NCI-H82 treated with DMSO at 0.1 percent for 48 hours (cell line): Measurements from ENCODE around the gene ADAM10.
"Not testable (repeated sequence)": the region's sequence is repeated elsewhere in the genome, so short reads cannot be mapped to it uniquely, and the experiment has no call there.

Experiments
- DNase-seq: peaks from one replicate; lab custom pipeline; 2025; ENCODE audit not compliant: unreplicated experiment; lab: John Stamatoyannopoulos, UW

The ADAM10 gene

DNA sequence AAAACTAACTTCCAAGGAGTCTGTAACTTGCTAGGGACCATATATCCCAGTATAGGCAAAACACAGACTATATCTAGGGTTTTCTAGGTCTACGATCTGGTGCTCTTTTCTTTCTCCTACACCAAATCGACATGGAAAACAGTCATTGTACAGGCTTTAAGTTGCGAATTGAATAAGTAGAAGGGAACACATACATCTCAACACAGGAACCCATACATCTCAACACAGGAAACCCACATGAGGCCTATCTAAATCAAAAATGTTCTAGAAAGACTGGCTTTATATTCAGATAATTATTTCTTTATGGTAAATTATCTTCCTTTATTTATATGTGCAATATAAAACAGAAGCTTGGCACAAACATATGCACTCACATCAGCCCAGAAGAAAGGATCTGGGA lies 126.6 kb downstream of the ADAM10 start:
- DNase-seq: no peak

DNA sequence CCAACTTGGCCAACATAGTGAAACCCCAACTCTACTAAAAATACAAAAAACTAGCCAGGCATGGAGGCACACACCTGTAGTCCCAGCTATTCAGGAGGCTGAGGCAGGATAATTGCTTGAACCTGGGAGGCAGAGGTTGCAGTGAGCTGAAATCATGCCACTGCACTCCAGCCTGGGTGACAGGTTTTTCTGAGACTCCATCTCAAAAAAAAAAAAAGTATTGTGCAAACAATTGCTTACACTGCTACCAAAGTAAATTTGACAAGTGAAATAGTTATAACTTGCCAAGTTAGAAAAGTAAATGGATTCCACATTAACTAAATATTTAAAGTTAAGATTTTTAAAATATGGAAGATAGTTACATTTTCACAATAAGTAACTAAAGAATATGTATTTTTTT lies 129.2 kb downstream of the ADAM10 start:
- not testable (repeated sequence) for DNase-seq

DNA sequence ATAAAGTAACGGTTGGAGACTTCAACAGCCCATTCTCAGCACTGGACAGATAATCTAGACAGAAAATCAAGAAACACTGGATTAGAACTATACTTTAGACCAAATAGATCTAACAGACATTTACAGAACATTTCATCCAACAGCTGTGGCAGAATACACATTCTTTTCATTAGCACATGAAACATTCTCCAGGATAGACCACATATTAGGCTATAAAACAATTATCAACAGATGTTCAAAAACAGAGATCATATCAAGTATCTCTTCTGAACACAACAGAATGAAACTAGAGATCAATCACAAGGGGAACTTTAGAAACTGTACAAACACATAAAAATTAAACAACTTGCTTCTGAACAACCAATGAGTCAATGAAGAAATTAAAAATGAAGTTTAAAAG lies 133.3 kb downstream of the ADAM10 start:
- DNase-seq: no peak

DNA sequence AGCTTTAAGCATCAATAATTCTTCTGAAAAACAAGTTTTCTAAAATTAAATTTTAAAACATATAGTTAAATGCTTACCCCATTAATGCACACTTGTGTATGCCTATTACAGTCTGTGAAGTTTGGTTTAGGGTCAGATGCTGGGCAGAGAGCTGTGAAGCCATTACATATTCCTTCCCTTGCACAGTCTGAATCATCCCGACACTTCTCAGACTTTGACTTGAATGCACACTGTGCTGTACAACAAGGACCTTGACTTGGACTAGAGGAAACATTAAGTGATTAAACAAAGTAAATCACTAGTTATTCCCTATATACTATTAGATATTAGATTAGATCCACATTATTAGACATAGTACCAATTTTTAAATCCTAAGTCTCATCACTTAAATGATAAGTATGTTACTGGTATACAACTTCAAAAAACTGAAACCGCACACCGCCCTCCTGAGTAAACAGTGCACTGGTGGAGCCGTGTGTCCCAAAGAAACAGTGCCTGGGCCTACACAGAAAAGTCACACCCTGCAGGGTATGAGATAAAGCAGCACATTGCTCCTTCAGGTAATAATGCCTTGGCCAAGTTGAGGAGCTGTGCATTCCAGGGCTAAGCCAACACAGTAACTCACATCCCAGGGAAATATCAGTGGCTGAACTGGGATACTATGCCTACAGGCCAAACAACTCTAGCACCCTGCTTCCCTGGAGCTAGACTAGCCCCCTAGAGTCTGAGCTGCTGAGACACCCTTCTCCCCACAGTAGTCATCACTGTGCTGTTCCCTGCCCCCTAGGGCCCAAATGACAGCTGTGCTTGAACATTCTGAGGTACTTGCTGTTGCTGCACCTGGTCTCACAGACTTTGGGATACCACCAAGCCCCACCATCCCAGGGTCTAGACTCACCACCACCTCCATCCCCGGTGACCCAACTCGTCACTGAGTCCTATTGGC lies 137.5 kb downstream of the ADAM10 start:
- DNase-seq: no peak

DNA sequence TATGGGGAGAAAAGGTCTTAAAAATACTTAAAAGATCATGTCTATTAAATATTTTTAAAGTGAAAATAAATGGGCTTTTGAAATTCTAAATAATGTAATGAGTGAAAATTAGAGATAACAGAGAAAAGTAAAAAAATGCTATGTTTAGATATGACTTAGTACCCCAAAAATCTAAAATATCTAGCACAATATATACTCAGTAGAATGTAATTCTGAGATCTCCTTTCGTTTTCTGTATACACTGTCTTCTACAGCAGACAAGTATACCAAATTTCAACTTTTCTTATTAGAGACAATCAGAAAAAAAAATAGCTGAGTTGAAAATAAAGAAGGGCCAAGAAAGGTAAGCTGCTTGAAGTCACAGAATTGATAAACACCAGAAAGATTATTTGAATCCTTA lies 140.8 kb downstream of the ADAM10 start:
- DNase-seq: no peak

DNA sequence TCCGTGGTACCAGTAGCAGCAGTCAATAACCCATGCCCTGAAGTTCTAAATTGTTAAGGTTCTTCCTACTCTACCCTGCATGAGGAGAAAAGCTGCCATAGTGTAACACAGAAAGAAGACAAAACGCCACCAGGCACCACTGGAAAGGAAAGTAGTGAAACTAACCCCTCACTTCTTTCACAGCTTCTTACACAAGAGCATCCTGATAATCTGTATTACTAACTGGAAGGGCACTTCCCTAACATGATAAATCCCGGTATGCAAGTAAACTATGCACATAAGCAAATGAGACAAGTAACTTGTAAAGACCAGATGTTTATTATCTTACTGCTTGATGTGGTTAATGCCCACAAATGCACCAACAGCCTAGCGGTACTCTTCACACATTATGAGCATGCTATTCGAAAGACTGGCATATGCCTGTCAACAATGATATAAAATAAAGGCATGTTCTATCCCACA lies 141.3 kb downstream of the ADAM10 start:
- no peak for DNase-seq

DNA sequence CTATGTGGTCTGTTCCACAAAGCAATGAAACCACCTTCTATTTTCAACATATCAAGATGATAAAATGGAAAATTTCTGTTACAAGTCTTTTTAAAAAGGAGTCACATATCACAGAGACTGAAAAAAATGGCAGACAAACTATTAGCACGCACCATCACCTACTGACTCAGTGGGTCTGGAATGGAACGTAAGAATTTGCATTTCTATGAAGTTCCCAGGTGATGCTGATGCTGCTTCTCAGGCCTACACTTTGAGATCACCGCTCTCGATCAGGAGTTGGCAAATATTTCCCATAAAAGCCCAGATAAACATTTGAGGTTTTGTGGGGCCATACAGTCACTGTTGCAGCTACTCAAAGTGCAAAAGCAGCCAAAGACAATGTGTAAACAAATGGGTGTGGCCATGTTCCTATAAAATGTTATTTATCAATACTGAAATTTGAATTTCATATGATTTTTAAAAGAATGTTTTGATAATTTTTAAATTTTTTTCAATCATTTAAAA lies 142.9 kb downstream of the ADAM10 start:
- no peak for DNase-seq

DNA sequence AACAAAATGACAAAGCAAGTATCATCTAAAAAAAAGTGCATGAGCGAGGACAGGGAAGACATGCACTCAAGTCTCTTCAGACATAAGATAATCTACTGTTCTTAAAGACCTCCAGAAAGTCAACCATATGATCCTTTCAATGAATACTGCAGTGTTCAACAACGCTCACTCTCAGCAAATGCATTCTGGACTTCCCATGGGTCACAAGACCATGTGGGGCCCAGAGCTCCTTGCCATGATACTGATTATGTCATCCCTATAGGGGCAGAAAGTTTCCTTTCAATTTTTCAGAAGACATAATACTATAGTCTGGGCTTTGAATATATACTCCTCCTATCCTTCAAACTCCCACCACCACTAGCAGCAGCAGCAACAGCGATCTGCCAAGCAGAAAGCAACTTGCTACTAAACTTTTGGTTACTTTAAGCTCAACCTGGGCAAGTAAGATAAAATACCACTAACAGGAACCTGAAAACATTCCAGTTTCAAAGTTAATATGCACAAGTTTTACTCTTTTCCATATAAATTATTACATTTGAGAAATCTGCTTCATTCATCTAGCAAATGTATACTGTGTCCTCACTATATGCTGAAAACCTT lies 143.5 kb downstream of the ADAM10 start:
- DNase-seq: no peak

DNA sequence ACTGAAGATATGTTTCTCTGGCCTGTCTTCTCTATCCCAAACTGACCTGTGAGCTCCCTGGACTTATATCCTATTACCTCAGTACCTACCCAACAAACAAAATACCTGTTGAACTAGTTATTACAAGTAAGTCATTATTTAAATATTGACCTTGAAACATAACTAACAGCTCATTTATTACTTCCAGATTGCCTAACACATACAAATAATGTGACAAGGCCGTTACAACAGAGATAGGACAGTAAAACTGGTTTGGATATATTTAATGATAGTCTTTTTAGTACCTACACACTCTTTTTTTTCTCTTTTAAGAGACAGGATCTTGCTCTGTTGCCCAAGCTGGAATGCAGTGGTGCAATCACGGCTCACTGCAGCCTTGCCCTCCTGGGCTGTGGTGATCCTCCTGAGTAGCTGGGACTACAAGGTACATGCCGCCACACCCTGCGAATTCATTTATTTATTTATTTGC lies 145.0 kb downstream of the ADAM10 start:
- DNase-seq: no peak

DNA sequence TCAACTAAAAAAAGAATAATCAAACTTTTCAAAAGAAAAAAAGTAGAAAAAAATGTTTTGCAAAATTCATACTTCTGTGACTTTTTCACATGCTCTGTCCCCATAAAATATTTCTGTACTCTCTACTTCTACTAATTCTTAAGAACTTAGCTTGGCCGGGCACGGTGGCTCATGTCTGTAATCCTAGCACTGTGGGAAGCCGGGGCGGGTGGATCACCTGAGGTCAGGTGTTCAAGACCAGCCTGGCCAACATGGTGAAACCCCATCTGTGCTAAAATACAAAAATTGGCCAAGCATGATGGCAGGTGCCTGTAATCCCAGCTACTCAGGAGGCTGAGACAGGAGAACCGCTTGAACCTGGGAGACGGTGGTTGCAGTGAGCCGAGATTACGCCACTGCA lies 145.6 kb downstream of the ADAM10 start:
- not testable (repeated sequence) for DNase-seq

DNA sequence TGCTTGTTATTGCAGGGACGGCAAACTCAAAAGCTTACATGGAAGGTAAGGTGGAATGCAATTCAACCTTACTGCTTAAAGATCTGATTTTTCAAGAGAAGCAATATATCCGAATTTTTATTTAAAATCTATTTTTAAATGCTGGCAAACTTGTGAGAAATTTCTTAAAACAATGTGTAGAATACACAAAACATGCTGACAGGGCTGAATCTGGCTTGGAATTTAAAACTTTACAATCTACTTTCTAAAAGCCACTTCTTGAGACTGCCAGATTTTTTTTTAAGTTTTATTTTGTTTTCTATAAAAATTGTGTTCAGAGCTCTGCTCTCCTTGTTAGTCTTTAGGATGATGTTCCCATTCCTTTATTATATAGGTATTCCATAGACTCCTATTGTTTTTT lies 146.7 kb downstream of the ADAM10 start:
- no peak for DNase-seq

DNA sequence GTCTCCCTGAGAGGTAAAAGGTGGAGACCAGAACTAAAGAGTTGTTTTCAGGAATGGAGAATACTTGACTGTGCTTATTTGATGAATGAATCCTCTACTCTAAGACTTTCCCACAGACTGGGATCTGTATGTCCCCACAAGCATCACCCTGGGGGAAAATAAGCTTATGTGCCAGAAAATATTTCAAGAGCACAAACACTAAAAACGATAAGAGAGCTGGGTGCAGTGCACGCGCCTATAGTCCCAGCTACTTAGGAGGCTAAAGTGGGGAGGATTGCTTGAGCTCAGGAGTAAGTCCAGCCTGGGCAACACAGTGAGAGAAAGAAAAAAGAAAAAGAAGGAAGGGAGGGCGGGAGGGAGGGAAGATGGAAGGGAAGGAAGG lies 150.7 kb downstream of the ADAM10 start:
- no peak for DNase-seq

DNA sequence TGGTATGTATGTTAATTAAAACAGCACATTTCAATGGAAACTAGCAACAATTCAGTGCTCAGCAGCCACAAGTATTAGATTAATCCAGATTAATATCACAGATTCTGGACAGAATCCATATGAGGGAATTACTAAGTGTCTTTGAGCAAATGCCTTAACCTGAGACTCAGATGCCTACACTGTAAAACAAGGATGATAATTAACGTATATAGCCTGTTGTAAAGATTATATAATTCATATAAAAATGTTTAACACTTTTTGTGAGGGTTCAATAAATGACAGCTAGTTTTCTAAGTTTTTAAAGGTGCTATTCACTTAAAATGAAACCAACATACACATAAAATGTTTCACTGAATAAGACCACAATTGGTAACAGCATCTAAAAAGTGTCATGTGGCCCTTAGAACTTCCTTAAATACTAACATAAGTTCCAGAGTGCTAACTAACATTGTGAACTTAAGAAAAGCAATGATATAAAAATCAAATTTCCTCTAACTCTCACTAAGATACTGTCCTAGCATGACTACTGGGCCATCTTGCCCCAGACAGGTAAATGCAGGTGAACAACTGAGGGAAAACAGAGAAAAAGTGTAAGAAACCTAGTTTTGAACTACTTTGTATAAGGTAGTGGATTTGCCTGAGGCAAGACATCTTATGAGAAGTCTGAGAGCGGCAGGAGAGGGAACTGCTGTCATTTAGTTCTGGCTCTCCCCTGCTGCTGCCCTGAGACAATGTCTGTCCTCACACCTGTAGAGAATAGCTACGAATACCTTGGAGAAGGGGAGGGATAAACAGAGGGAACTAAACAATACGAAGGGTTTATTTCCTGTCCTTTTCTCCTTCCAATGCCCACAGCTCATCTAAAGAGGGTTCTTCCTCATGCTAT lies 151.3 kb downstream of the ADAM10 start:
- no peak for DNase-seq

DNA sequence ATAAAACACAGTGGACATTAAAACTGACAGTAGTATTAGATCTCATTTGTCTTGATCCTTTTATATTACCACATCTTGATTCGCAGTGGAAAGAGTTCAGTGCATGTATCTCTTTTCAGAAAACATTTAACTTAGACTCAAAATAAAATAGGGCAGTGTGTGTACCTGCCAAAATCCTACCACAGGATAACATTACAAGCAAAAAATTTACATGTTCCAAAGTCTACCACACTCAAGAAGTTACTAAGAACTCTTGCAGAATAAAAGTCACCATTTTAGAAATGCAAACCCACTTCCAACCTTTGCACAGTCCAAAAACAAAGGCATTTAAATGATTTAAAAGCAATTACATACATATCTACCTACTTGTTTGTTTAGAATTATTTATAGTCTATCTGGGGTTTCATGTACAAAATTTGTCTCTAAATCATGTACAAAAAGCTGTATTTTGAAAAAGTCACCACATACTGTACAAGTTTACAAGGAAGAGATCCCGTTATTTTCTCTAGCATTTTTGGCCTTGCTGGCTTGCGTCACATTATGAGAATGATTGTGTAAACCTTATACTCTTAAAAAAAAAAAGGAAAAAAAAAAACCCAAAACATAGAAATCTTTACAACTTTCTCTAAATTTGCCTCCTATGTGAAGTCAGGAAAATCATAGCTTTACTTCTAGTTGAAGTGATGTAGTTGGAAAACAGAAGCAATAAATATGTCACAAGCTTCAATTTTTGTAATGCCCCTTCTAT lies 153.8 kb downstream of the ADAM10 start:
- no peak for DNase-seq

DNA sequence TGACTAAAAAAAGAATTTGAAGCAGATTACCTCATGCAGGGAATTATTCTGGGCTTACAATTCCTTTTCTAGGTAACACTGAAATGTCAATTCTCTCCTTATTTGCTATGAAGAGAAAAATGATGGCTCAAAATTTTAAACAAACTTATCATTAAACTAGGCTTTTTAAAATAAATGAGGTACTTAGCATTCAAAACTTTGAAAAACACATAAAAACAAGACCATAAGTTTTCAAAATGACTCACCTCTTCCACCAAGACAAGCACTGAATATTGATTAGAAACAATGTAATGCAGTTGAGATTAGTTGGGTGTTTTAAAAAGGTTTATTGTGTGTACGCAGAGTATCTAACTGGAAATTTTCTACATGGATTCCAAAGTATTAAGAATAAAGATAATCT lies 154.6 kb downstream of the ADAM10 start:
- DNase-seq: no peak

DNA sequence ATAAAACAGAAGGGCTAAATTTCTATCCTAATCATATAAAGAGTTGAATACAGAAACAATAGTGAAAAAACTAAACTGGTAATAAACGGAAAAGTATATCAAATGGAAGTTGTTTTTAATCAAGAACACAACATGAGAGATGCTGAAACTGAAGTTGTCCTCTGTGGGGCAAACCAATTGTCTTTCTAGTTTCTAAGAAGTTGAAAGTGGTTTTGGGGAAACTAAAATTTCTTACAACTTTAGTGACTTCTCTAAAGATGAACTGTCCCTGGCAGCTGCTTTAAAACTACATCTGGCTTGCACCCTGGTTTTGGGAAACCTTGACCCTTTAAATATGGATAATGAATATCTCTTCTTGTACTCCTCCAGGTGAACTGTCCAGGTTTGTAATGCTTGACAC lies 155.6 kb downstream of the ADAM10 start:
- DNase-seq: no peak

DNA sequence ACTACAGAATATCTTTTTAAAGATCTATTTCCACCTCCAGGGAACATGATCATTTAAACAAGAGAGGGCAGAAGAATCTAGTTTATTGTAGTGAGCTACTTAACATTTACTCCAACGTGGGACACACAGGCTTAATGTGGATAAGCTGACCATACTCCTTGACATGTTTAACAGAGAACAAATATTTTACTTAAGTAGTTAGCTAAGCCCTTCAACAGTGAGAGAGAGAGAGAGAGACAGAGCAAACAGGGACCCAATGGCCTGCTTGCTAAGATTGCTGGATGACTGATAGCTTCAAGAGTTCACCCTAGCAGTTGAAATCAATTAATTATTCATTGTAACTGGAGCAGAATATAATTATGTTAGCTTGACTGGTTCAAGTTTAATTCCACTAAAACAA lies 158.6 kb downstream of the ADAM10 start:
- no peak for DNase-seq

DNA sequence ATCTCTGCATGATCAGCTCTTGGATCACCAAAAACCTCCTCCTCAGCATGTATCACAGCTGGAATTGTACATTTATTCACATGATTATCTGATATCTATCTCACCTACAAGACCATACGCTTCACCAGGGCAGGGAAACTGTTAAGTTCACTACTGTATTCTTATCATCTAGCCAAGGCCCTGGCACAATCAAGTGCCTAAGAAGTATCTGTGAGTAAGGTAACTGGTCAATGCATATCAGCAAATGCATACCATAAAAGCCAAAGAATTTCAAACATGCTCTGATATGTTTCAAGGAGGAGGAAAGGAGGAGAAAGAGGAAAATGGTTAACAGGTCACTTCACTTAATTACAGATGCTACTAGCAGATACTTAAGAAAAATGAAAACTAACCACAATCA lies 159.3 kb downstream of the ADAM10 start:
- no peak for DNase-seq

DNA sequence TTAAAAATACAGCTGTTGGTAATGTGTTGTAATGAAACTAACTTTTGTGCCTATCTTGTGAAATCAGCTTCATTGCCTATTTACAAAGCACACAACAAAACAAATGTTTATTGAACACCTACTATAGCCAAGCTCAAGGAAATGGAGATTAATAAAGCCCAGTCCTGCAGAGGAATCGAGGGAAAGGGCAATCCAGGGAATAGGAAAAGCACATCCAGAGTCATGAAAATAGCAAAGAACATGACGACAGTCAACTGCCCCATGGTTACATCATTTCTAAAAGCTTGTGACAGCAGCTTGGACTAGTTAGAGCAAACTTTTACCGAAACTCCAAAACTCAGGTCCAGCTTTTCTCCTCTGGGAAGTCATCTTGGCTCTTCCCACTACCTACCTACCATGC lies 160.5 kb downstream of the ADAM10 start:
- no peak for DNase-seq

DNA sequence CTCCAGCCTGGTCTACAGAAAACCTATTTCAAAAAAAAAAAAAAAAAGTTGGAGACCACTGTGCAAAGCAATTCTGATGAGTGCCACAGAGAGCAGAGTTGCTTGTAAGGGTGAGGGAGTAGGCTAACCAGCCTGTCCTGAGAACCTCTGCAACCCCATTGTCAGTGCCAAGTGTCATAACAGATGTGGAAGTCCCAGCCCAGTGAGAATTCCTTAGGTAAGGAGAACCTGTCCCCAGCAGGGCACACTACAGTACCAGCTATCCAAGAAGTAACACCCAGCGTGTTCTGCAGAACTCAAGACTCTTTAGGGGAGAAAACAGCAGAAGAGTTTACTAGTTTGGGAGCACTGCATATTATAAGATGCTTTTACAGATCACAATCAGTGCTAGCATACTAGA lies 161.4 kb downstream of the ADAM10 start:
- no peak for DNase-seq

DNA sequence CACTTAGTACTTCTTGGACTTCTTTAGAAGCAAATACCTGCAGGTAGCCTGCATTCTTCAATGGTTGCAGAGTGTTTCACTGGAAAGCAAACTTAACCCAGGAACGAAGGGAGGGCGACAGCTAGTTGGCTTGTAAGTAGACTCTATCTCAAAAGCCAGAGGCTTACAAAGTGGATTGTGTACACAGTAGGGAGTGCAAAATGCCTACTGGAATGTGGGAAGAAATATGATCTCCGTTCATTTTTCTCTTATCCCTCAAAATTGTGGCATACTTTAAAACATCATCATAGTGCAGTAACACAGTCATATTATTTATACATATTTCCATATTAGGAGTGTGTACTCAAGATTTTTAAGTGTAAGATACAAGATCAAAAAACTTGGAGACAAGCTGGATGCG lies 162.0 kb downstream of the ADAM10 start:
- no peak for DNase-seq
